Liver (tissue), 9 donors: ENCODE data around the gene POLG. TPM values are rescaled to one million over a fixed set of nuclear protein-coding genes. Genes with fewer than 3 reads are reported as not detected.

Experiments used
- DNase-seq: peaks from one replicate; pipeline ENCODE4 v3.0.0-alpha.2; 2017; ENCODE audit warnings: low spot score
- H3K27ac ChIP-seq, 2 donors: one replicate each; pipeline ENCODE4 v1.7.0; 2013; ENCODE audit warnings: inconsistent platforms in 2 of 2, low read length in 2 of 2, control low read depth in 1 of 2, low read depth in 1 of 2, mild to moderate bottlenecking in 1 of 2
- H3K27me3 ChIP-seq, 4 donors: one replicate each; pipeline versions ENCODE4 v1.6.1 to v1.7.0; 2013; ENCODE audit warnings: low read length in 3 of 4, inconsistent platforms in 1 of 4, mild to moderate bottlenecking in 1 of 4, moderate library complexity in 1 of 4; ENCODE audit not compliant: control insufficient read depth in 4 of 4, insufficient read depth in 4 of 4
- H3K36me3 ChIP-seq, 4 donors: one replicate each; pipeline versions ENCODE4 v1.6.1 to v1.7.0; 2013; ENCODE audit warnings: low read length in 3 of 4, mild to moderate bottlenecking in 3 of 4, low read depth in 1 of 4, moderate library complexity in 1 of 4; ENCODE audit not compliant: control insufficient read depth in 4 of 4, insufficient read depth in 3 of 4
- H3K4me1 ChIP-seq, 4 donors: one replicate each; pipeline versions ENCODE4 v1.6.1 to v1.7.0; 2013; ENCODE audit warnings: low read length in 3 of 4, mild to moderate bottlenecking in 3 of 4, moderate library complexity in 1 of 4; ENCODE audit not compliant: control insufficient read depth in 4 of 4, insufficient read depth in 4 of 4
- H3K4me3 ChIP-seq, 3 donors: one replicate each; pipeline versions ENCODE4 v1.6.1 to v1.7.0; 2013; ENCODE audit warnings: low read length in 3 of 3, control low read depth in 1 of 3, low read depth in 1 of 3, mild to moderate bottlenecking in 1 of 3
- H3K9ac ChIP-seq, 2 donors: one replicate each; pipeline ENCODE4 v1.7.0; 2013; ENCODE audit warnings: low read length in 2 of 2, mild to moderate bottlenecking in 2 of 2, moderate library complexity in 2 of 2, control low read depth in 1 of 2, low read depth in 1 of 2
- H3K9me3 ChIP-seq, 4 donors: one replicate each; pipeline versions ENCODE4 v1.6.1 to v1.7.0; 2013; ENCODE audit warnings: low read length in 3 of 4; ENCODE audit not compliant: control insufficient read depth in 4 of 4
- FOXA2 ChIP-seq: IDR thresholded peaks from 2 replicates; pipeline ENCODE4 v1.6.1; 2016; ENCODE audit warnings: antibody characterized with exemption
- GABPA ChIP-seq, 2 donors: IDR thresholded peaks in 1 of 2; conservative IDR thresholded peaks in 1 of 2; 2 replicates each; pipeline ENCODE4 v1.6.1; 2016; ENCODE audit warnings: antibody characterized with exemption in 2 of 2, mild to moderate bottlenecking in 1 of 2, moderate library complexity in 1 of 2
- HNF4A ChIP-seq, 2 donors: conservative IDR thresholded peaks; 2 replicates each; pipeline ENCODE4 v1.6.1; 2016; ENCODE audit warnings: antibody characterized with exemption in 2 of 2, mild to moderate bottlenecking in 2 of 2
- HNF4G ChIP-seq: IDR thresholded peaks from 2 replicates; pipeline ENCODE4 v1.6.1; 2016; ENCODE audit warnings: antibody characterized with exemption
- TAF1 ChIP-seq: conservative IDR thresholded peaks from 2 replicates; pipeline ENCODE4 v1.6.1; 2016; ENCODE audit warnings: antibody characterized with exemption, mild to moderate bottlenecking
- WGBS: extraction: QIAGEN DNeasy Blood & Tissue Kit; methylation state at CpG from one replicate; pipeline ENCODE4 v1.1.7; 2013; 5-methylcytosine and 5-hydroxymethylcytosine counted together
- polyA plus RNA-seq, 2 donors: library from polyadenylated mRNA; stranded (reverse) in 1 of 2; unstranded in 1 of 2; fragments of 200-250 nt in 1 of 2; fragments of >200 nt in 1 of 2; fragmentation: Nextera tagmentation in 1 of 2; extraction: Ambion mirVana in 1 of 2; gene quantifications; one replicate each; pipeline versions ENCODE4 v1.2.1 to v1.2.3, GENCODE V29; 2013 to 2015
- total RNA-seq, 2 donors: library from RNA; depleted of rRNA; stranded (reverse); fragments of >200 nt; gene quantifications; one replicate each; pipeline ENCODE4 v1.2.3, GENCODE V29; 2014
- TF ChIP-seq, protein P1 (sequence below): IDR thresholded peaks from 2 replicates; pipeline ENCODE4 v1.6.1; 2016; ENCODE audit warnings: antibody characterized with exemption
- TF ChIP-seq, protein P2 (sequence below): IDR thresholded peaks from 2 replicates; pipeline ENCODE4 v1.6.1; 2016; ENCODE audit warnings: antibody characterized with exemption, mild to moderate bottlenecking
- donor health status: healthy.
- donor health status: healthy.
- donor health status: healthy.
- donor health status: healthy.
- donor health status: healthy.

POLG gene
- total and polyA plus RNA-seq, 4 donors, result 15.2 to 53.1 (median 31.4) TPM

DNA sequence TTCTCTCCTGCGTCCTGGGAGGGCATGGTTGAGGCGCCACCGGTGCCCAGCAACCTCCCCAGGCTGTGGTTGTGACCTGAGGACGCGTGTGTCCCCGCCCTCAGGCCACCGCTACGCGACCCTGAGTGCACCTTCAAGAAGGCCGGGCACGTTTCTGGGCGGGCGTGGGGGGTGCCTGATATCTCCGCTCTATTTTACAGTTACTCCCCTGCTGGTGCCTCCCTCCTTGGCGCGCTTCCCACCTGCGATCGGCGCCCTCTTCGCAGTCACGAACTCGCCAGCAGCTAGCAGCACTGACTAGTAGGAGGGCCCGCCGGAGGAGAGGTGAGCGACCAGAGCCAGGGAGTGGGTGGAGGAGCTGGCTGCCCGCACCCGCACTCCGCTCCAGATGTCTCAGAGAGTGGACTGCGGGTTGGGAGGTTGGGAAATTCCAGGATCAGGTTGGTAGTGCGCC, 43.2 kb upstream of the POLG start (continued):
- TF ChIP-seq, protein P1, sequence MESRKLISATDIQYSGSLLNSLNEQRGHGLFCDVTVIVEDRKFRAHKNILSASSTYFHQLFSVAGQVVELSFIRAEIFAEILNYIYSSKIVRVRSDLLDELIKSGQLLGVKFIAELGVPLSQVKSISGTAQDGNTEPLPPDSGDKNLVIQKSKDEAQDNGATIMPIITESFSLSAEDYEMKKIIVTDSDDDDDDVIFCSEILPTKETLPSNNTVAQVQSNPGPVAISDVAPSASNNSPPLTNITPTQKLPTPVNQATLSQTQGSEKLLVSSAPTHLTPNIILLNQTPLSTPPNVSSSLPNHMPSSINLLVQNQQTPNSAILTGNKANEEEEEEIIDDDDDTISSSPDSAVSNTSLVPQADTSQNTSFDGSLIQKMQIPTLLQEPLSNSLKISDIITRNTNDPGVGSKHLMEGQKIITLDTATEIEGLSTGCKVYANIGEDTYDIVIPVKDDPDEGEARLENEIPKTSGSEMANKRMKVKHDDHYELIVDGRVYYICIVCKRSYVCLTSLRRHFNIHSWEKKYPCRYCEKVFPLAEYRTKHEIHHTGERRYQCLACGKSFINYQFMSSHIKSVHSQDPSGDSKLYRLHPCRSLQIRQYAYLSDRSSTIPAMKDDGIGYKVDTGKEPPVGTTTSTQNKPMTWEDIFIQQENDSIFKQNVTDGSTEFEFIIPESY, result no peak

DNA sequence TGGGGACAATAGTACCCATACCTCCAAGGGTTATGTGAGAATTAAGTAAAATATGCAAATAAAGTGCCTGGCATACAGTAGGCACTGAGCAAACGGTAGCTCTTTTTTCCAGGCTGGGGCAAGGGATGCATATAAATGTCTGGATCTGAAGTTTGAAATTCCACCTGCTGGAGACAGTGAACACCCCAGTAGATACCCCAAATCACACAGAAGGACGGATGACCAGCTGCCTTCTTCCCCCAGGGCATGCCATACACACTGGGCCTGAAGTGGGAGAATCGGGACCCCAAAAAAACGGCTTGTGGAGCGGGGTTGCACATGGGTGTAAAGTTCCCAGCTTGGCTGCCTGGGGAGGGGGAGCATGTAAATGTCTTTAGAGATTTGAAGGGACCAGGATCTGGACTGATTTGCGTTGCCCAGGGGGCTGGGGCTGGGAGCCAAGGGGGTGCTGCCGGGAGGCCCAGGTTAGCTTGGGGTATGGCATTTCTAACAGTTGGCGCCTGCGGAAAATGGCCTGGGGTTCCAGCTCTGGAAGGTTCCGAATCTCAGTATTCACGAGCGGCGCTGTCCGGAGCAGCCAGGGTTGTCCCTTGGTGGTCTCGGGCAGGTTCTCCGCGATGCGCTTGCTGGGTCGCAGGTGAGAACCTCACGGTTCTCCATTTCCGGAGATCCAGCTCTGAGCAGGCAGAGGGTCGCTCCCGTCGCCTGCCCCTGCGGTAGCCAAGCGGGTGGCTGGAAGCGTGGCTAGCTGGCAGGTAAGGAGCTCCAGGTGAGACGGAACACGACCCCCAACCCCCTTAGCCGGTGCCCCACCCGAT, 42.6 kb upstream of the POLG start:
- Histone ChIP-seq H3K4me3 (no peak overlapping the region), H3K27me3 (peaks cover 13 to 29% (median 21%) of the 10 kb centered on the region in 4 donors), H3K9me3 (peaks cover 0 to 2% (median 0%) of the 10 kb centered on the region in 4 donors), H3K36me3 (no peaks in the 10 kb centered on the region), H3K27ac (no peak overlapping the region), H3K9ac (no peak overlapping the region), H3K4me1 (peaks cover 7 to 13% (median 8%) of the 10 kb centered on the region in 4 donors)
- no peak for TF ChIP-seq HNF4A (conservative IDR thresholded peaks at IDR 0.05)
- TF ChIP-seq, protein P2, sequence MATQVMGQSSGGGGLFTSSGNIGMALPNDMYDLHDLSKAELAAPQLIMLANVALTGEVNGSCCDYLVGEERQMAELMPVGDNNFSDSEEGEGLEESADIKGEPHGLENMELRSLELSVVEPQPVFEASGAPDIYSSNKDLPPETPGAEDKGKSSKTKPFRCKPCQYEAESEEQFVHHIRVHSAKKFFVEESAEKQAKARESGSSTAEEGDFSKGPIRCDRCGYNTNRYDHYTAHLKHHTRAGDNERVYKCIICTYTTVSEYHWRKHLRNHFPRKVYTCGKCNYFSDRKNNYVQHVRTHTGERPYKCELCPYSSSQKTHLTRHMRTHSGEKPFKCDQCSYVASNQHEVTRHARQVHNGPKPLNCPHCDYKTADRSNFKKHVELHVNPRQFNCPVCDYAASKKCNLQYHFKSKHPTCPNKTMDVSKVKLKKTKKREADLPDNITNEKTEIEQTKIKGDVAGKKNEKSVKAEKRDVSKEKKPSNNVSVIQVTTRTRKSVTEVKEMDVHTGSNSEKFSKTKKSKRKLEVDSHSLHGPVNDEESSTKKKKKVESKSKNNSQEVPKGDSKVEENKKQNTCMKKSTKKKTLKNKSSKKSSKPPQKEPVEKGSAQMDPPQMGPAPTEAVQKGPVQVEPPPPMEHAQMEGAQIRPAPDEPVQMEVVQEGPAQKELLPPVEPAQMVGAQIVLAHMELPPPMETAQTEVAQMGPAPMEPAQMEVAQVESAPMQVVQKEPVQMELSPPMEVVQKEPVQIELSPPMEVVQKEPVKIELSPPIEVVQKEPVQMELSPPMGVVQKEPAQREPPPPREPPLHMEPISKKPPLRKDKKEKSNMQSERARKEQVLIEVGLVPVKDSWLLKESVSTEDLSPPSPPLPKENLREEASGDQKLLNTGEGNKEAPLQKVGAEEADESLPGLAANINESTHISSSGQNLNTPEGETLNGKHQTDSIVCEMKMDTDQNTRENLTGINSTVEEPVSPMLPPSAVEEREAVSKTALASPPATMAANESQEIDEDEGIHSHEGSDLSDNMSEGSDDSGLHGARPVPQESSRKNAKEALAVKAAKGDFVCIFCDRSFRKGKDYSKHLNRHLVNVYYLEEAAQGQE, result no peak
- 8% methylated on average over 31 of the region's 31 CpGs for WGBS
- DNase-seq, result no peak

DNA sequence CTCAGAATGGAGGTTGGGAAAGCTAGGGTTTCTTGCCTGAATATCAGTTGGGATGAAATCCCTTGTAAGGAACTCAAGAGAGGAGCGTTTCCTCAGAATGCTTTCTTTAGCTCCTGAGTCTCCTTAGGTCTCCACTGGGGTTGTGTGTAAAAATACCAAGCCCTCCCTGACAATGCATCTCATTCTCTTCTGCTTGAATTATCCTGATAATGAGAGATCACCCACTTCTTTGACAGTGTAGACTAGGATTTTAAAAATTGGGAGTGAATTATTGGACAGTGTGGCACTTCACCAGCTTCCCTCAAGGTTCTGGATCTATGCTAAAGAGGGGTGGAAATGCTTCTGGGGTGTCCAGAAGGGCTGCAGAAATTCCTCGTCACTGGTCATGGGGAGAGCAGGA, 41.8 kb upstream of the POLG start:
- Histone ChIP-seq H3K9me3 (peaks cover 0 to 2% (median 0%) of the 10 kb centered on the region in 4 donors), H3K4me1 (peaks cover 7 to 17% (median 11%) of the 10 kb centered on the region in 4 donors), H3K9ac (no peak overlapping the region), H3K4me3 (no peak overlapping the region), H3K27me3 (peaks cover 12 to 29% (median 24%) of the 10 kb centered on the region in 4 donors), H3K36me3 (no peaks in the 10 kb centered on the region), H3K27ac (no peak overlapping the region)
- DNase-seq, result no peak
- TF ChIP-seq TAF1 (no peak), GABPA (IDR thresholded peaks at IDR 0.05 in 1 of 2, conservative IDR thresholded peaks at IDR 0.05 in 1 of 2) (no peak), FOXA2 (no peak), HNF4G (no peak)
- 38% methylated on average over 2 of the region's 2 CpGs for WGBS
